Gastrocnemius medialis (tissue), 4 donors: ENCODE data around the gene ADAMTSL1.

Source experiments
- POLR2A ChIP-seq, 2 donors: fragments of 450-650 bp; IDR thresholded peaks; one replicate each; pipeline ENCODE4 v1.6.1; 2017; ENCODE audit warnings: antibody characterized with exemption in 2 of 2, mild to moderate bottlenecking in 2 of 2, moderate library complexity in 2 of 2
- TF ChIP-seq, protein P1 (sequence below), 5 experiments: fragments of 450-650 bp in 3 of 5; fragments of 200-600 bp in 2 of 5; sonication (generic) in 2 of 5; IDR thresholded peaks in 4 of 5; conservative IDR thresholded peaks in 1 of 5; 1 replicate in 4 of 5; 2 replicates in 1 of 5; pipeline ENCODE4 v1.5.1; 2016 to 2019; ENCODE audit warnings: antibody characterized with exemption in 5 of 5, mild to moderate bottlenecking in 3 of 5, moderate library complexity in 3 of 5

DNA sequence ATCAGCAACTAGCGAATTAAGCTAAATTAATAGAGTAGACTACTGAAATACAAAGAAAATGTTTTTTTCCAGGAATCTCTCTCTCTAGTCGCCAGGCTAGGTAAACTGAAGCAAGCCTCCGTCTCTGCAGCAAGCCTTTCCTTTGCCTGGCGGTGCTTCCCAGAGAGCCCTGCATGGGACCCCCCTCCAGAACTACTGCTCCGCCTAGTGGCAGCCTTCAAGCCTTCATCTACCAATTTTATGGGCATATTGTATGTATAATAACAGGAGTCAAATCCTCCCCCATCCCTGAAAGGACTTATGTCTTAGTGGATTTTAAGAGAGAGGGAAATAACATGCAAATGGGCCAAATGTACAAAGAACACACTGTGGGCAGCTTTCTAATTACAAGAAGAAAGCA is 317.1 kb downstream of the ADAMTSL1 start:
- TF ChIP-seq, protein P1, sequence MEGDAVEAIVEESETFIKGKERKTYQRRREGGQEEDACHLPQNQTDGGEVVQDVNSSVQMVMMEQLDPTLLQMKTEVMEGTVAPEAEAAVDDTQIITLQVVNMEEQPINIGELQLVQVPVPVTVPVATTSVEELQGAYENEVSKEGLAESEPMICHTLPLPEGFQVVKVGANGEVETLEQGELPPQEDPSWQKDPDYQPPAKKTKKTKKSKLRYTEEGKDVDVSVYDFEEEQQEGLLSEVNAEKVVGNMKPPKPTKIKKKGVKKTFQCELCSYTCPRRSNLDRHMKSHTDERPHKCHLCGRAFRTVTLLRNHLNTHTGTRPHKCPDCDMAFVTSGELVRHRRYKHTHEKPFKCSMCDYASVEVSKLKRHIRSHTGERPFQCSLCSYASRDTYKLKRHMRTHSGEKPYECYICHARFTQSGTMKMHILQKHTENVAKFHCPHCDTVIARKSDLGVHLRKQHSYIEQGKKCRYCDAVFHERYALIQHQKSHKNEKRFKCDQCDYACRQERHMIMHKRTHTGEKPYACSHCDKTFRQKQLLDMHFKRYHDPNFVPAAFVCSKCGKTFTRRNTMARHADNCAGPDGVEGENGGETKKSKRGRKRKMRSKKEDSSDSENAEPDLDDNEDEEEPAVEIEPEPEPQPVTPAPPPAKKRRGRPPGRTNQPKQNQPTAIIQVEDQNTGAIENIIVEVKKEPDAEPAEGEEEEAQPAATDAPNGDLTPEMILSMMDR (IDR thresholded peaks at IDR 0.05 in 4 of 5, conservative IDR thresholded peaks at IDR 0.05 in 1 of 5), result no peak
- no peak for TF ChIP-seq POLR2A (IDR thresholded peaks at IDR 0.05)
